NCI-H1417 treated with DMSO at 0.1 percent for 48 hours (cell line): ENCODE results near the gene MISP.

Source experiments
- DNase-seq: peaks from one replicate; lab custom pipeline; 2025; lab: John Stamatoyannopoulos, UW

Gene MISP

GRCh38 chr19:746208-746819, 4.6 kb upstream of the MISP start:
- DNase-seq, result no peak

- no peak for DNase-seq
Observed at GRCh38 chr19:746956-747355, 4.0 kb upstream of the MISP start.

- DNase-seq, result no peak
Observed at GRCh38 chr19:747432-748273, 3.3 kb upstream of the MISP start.

- no peak for DNase-seq
Observed at GRCh38 chr19:748274-748598, 2.7 kb upstream of the MISP start.

GRCh38 chr19:749811-750210, 1.1 kb upstream of the MISP start:
- no peak for DNase-seq

- no peak for DNase-seq
Observed at GRCh38 chr19:751501-752341, 809 bp downstream of the MISP start.

- peak; percentile 9 for DNase-seq
Observed at GRCh38 chr19:752652-753517, 2.0 kb downstream of the MISP start.

GRCh38 chr19:754530-754929, 3.6 kb downstream of the MISP start:
- no peak for DNase-seq

GRCh38 chr19:755063-755462, 4.2 kb downstream of the MISP start:
- no peak for DNase-seq

- no peak for DNase-seq
Observed at GRCh38 chr19:756236-756635, 5.3 kb downstream of the MISP start.

- no peak for DNase-seq
Observed at GRCh38 chr19:756821-757688, 6.1 kb downstream of the MISP start.

GRCh38 chr19:757811-758668, 7.1 kb downstream of the MISP start:
- no peak for DNase-seq

- DNase-seq, result no peak
Observed at GRCh38 chr19:763181-763580, 12.3 kb downstream of the MISP start.

GRCh38 chr19:763869-764268, 13.0 kb downstream of the MISP start:
- DNase-seq, result no peak

GRCh38 chr19:764301-764700, 13.4 kb downstream of the MISP start:
- DNase-seq, result no peak

- DNase-seq, result no peak
Observed at GRCh38 chr19:765179-765738, 14.3 kb downstream of the MISP start.

- no peak for DNase-seq
Observed at GRCh38 chr19:768424-768823, 17.5 kb downstream of the MISP start.

- no peak for DNase-seq
Observed at GRCh38 chr19:769616-770015, 18.7 kb downstream of the MISP start.

GRCh38 chr19:771332-771785, 20.4 kb downstream of the MISP start:
- DNase-seq, result no peak

GRCh38 chr19:772063-772462, 21.2 kb downstream of the MISP start:
- no peak for DNase-seq
